ENCODE measurements around the gene COLEC11.
"Not testable (repeated sequence)": the region's sequence is repeated elsewhere in the genome, so short reads cannot be mapped to it uniquely, and the experiment has no call there.

The COLEC11 gene

GRCh38 chr2:3594493-3595281, at the start of gene COLEC11:
Gene COLEC11, plus strand, starts transcription at chr2:3595112. Its CDS starts 9,229 bp downstream, at chr2:3604341.
- DNase-seq, result no peak

GRCh38 chr2:3545788-3546478, 49.0 kb upstream of the COLEC11 start:
- DNase-seq, result no peak

- no peak for DNase-seq
These were observed 47.0 kb upstream of the COLEC11 start for GRCh38 chr2:3547915-3548314.

- DNase-seq, result no peak
These were observed 41.0 kb upstream of the COLEC11 start for GRCh38 chr2:3553946-3554345.

GRCh38 chr2:3557639-3558204, 37.2 kb upstream of the COLEC11 start:
- DNase-seq, result no peak

GRCh38 chr2:3558205-3559014, 36.5 kb upstream of the COLEC11 start, which contains the start of gene RNASEH1:
Gene RNASEH1, minus strand, starts transcription at chr2:3558333. Its CDS starts 73 bp downstream, at chr2:3558260.
- DNase-seq, result peak; percentile 99

- DNase-seq, result no peak
These were observed 31.4 kb upstream of the COLEC11 start for GRCh38 chr2:3563521-3563976.

- no peak for DNase-seq
These were observed 29.8 kb upstream of the COLEC11 start for GRCh38 chr2:3565117-3565516.

GRCh38 chr2:3566806-3567205, 28.1 kb upstream of the COLEC11 start:
- no peak for DNase-seq

GRCh38 chr2:3569656-3570055, 25.3 kb upstream of the COLEC11 start:
- DNase-seq, result not testable (repeated sequence)

GRCh38 chr2:3571284-3571683, 23.6 kb upstream of the COLEC11 start:
- no peak for DNase-seq

GRCh38 chr2:3572620-3573019, 22.3 kb upstream of the COLEC11 start:
- no peak for DNase-seq

GRCh38 chr2:3574155-3574554, 20.8 kb upstream of the COLEC11 start:
- DNase-seq, result no peak

GRCh38 chr2:3575534-3576262, 19.2 kb upstream of the COLEC11 start:
- peak; percentile 36 for DNase-seq

- DNase-seq, result not testable (repeated sequence)
These were observed 18.7 kb upstream of the COLEC11 start for GRCh38 chr2:3576263-3576630.

- DNase-seq, result no peak
These were observed 15.9 kb upstream of the COLEC11 start for GRCh38 chr2:3578987-3579386.

- no peak for DNase-seq
These were observed 14.5 kb upstream of the COLEC11 start for GRCh38 chr2:3580449-3580848.

GRCh38 chr2:3581367-3582262, 13.3 kb upstream of the COLEC11 start:
- no peak for DNase-seq

- no peak for DNase-seq
These were observed 10.8 kb upstream of the COLEC11 start for GRCh38 chr2:3584076-3584475.

GRCh38 chr2:3584608-3585260, 10.2 kb upstream of the COLEC11 start:
- no peak for DNase-seq

All from activated naive CD4-positive, alpha-beta T cell treated with anti-CD3 and anti-CD28 coated beads, Interleukin-2, amount 50 U/mL, for 16 hours (primary cell).